ENCODE data around the gene HEG1. TPM values are rescaled to one million over a fixed set of nuclear protein-coding genes. Genes with fewer than 3 reads are reported as not detected.
"Not testable (repeated sequence)": the region's sequence is repeated elsewhere in the genome, so short reads cannot be mapped to it uniquely, and the experiment has no call there.

Gene HEG1
- total and polyA plus RNA-seq, 12 donors = 12.2 to 186 (median 122) TPM

DNA sequence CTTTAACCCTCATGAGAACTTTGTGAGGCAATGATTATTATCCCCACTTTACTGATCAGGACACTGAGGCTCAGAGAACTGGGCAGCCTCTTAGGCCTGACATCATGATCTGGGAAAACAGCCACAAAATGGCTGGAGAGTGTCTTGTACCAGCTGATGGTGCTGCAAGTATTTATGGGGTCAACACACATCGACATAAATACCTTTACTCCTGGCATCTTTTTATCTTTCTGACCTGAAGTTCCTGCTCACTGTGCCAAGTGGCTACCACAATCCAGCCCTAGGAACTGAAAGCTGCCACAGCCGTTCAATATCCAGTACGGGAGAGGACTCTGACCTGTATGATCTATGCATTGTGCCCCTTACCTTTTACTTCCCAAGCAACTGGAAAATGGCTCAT is 92.0 kb downstream of the HEG1 start:
- Histone ChIP-seq H3K27ac (peak overlapping the region in 3 of 10 donors; percentile 22 to 34 (median 31)), H3K27me3 (no peaks in the 10 kb centered on the region), H3K4me1 (peaks cover 0 to 41% (median 18%) of the 10 kb centered on the region in 9 donors), H3K4me3 (no peak overlapping the region), H3K9me3 (no peaks in the 10 kb centered on the region), H3K36me3 (peaks cover 0 to 23% (median 3%) of the 10 kb centered on the region in 9 donors)
- WGBS, 2 donors = 22 to 29% methylated on average over 3 of the region's 3 CpGs
- TF ChIP-seq, protein P1, sequence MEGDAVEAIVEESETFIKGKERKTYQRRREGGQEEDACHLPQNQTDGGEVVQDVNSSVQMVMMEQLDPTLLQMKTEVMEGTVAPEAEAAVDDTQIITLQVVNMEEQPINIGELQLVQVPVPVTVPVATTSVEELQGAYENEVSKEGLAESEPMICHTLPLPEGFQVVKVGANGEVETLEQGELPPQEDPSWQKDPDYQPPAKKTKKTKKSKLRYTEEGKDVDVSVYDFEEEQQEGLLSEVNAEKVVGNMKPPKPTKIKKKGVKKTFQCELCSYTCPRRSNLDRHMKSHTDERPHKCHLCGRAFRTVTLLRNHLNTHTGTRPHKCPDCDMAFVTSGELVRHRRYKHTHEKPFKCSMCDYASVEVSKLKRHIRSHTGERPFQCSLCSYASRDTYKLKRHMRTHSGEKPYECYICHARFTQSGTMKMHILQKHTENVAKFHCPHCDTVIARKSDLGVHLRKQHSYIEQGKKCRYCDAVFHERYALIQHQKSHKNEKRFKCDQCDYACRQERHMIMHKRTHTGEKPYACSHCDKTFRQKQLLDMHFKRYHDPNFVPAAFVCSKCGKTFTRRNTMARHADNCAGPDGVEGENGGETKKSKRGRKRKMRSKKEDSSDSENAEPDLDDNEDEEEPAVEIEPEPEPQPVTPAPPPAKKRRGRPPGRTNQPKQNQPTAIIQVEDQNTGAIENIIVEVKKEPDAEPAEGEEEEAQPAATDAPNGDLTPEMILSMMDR (IDR thresholded peaks at IDR 0.05) = no peak
- ATAC-seq (peak in 5 of 8 donors; percentile 37 to 71 (median 45)), DNase-seq (no peak)
- intact Hi-C loops (cut with DNase I) = no loop called here

DNA sequence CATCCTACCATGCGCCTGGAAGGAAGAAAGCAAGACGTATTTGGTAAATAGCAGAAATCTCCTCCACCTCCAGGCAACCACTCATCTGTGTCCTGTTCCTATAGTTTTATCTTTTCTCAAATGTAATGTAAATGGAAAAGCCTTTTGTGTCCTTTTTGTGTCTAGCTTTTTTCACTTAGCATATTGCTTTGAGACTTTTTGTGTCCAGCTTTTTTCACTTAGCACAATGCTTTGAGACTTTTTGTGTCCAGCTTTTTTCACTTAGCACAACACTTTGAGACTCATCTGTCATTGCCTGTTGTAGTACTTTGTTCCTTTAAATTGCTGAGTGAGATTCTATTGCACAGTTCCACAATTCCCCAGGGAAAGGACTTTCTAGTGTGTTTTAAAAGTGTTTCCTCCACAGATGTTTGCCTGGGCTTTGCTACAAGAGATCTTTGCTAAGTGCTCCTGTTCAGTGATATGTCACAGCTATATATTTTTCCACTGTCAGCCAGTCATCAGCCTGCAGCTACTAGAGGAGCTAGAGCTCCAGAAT is 93.3 kb downstream of the HEG1 start:
- TF ChIP-seq, protein P1 (IDR thresholded peaks at IDR 0.05) = no peak
- no peaks in the 10 kb centered on the region for H3K27me3 ChIP-seq
- H3K36me3 ChIP-seq = peaks cover 0 to 10% (median 0%) of the 10 kb centered on the region in 9 donors
- H3K4me1 ChIP-seq = peaks cover 0 to 34% (median 18%) of the 10 kb centered on the region in 9 donors
- intact Hi-C loops (cut with DNase I) = no loop called here
- no peak overlapping the region for H3K27ac ChIP-seq
- H3K4me3 ChIP-seq = no peak overlapping the region
- H3K9me3 ChIP-seq = no peaks in the 10 kb centered on the region
- 91 to 95% methylated on average over 2 of the region's 2 CpGs for WGBS, 2 donors
- no peak for DNase-seq
- ATAC-seq = no peak

DNA sequence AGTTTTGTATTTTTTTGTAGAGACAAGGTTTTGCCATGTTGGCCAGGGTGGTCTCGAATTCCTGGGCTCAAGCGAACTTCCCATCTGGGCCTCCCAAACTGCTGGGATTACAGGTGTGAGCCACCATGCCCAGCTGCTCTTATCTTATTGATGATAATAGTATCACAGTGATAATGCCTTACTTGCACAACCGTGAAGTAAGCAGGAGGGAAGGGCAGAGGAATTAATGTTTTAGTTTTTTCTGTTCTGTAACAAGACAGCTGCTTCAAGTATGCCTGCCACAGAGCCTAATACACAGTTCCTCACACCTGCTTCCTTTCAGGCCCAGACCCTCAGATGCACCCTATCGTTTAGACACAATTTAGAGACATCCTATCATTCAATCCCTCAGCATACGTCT is 95.1 kb downstream of the HEG1 start:
- DNase-seq (no peak), ATAC-seq (no peak)
- Histone ChIP-seq H3K27me3 (no peaks in the 10 kb centered on the region), H3K27ac (no peak overlapping the region), H3K36me3 (no peaks in the 10 kb centered on the region), H3K4me3 (no peak overlapping the region), H3K4me1 (peaks cover 0 to 32% (median 16%) of the 10 kb centered on the region in 9 donors), H3K9me3 (peaks cover 0 to 2% (median 0%) of the 10 kb centered on the region in 11 donors)
- intact Hi-C loops (cut with DNase I) = no loop called here
- 75% methylated on average over 5 of the region's 5 CpGs for WGBS, 2 donors
- TF ChIP-seq, protein P1 (IDR thresholded peaks at IDR 0.05) = no peak

DNA sequence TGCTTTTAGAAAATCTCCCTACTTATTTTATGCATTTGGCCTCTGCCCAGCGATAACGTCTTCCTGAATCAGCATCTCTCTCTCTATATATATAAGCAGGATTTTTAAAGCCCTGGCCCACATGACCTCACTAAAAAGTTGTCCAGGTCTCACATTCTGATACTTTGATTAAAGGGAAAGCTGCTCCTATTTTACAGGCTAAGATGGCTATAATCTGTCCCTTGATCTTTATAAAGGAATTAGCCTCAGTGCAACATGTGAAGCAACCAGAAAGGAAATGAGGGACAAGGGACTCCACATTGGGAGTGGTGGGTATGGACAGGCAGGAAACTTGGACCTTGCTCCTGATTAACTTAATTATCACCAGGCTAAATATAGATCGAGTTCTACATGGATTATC is 95.7 kb downstream of the HEG1 start:
- Histone ChIP-seq H3K27ac (no peak overlapping the region), H3K4me1 (peaks cover 0 to 26% (median 11%) of the 10 kb centered on the region in 9 donors), H3K4me3 (no peak overlapping the region), H3K9me3 (peaks cover 0 to 8% (median 0%) of the 10 kb centered on the region in 11 donors), H3K36me3 (no peaks in the 10 kb centered on the region), H3K27me3 (no peaks in the 10 kb centered on the region)
- intact Hi-C loops (cut with DNase I) = no loop called here
- 31 to 53% methylated on average over 3 of the region's 3 CpGs for WGBS, 2 donors
- DNase-seq (no peak), ATAC-seq (no peak)
- TF ChIP-seq, protein P1 (IDR thresholded peaks at IDR 0.05) = no peak

DNA sequence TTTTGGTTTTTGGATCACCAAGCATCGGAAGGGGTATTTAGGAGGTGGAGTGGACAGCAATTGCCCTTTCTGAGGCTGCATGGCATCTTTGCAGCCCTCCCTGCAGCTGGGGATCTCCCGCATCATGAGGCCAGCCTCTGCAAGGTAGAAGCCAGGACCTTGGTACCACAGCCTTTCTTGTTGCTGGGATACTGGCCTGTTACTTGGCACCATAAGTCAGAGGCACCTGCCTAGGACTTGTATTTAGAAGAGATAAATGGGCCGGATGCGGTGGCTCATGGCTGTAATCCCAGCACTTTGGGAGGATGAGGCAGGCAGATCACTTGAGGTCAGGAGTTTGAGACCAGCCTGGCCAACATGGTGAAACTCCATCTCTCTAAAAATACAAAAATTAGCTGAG is 97.8 kb downstream of the HEG1 start:
- ATAC-seq; H3K4me3 ChIP-seq; H3K27me3 ChIP-seq; H3K27ac ChIP-seq; DNase-seq; H3K4me1 ChIP-seq; H3K36me3 ChIP-seq; intact Hi-C loops (cut with DNase I); H3K9me3 ChIP-seq: not testable (repeated sequence)
- 79 to 93% methylated on average over 4 of the region's 4 CpGs for WGBS, 2 donors
